Neural cell (in vitro differentiated cells): ENCODE measurements around the gene AP1S2. TPM values are rescaled to one million over a fixed set of nuclear protein-coding genes. Genes with fewer than 3 reads are reported as not detected.

Source experiments
- H2AFZ ChIP-seq: fragments of 200-600, 300-800 bp; sonication (generic), shearing (Covaris generic); 2 replicates; pipeline ENCODE4 v1.6.0; 2014; ENCODE audit warnings: low read depth, mild to moderate bottlenecking, antibody characterized with exemption, low read length, moderate library complexity
- H3F3A ChIP-seq: fragments of 200-600 bp; shearing (Covaris generic); 2 replicates; pipeline ENCODE4 v1.6.1; 2016; ENCODE audit warnings: mild to moderate bottlenecking, moderate library complexity, mixed read lengths, antibody characterized with exemption, low read length; ENCODE audit not compliant: insufficient read depth, poor library complexity, severe bottlenecking
- H3K27ac ChIP-seq: fragments of 200-600, 300-800 bp; sonication (generic), shearing (Covaris generic); 2 replicates; pipeline ENCODE4 v1.5.1; 2014; ENCODE audit warnings: mild to moderate bottlenecking, low read length, moderate library complexity
- H3K27me3 ChIP-seq: fragments of 300-800, 200-600 bp; sonication (generic), shearing (Covaris generic); 2 replicates; pipeline ENCODE4 v1.6.0; 2014; ENCODE audit warnings: mild to moderate bottlenecking, low read depth, low read length, moderate library complexity; ENCODE audit not compliant: insufficient read depth
- H3K36me3 ChIP-seq: fragments of 300-800, 200-600 bp; sonication (generic), shearing (Covaris generic); 2 replicates; pipeline ENCODE4 v1.5.1; 2014; ENCODE audit warnings: mild to moderate bottlenecking, antibody characterized with exemption, low read length, moderate library complexity; ENCODE audit not compliant: insufficient read depth
- H3K4me2 ChIP-seq: fragments of 300-800, 200-600 bp; sonication (generic), shearing (Covaris generic); 2 replicates; pipeline ENCODE4 v1.6.0; 2014; ENCODE audit warnings: mild to moderate bottlenecking, low read length
- H3K4me3 ChIP-seq: fragments of 300-800, 200-600 bp; sonication (generic), shearing (Covaris generic); 2 replicates; pipeline ENCODE4 v1.5.1; 2014; ENCODE audit warnings: mild to moderate bottlenecking, low read length, moderate library complexity
- H3K79me2 ChIP-seq: fragments of 200-600 bp; shearing (Covaris generic); replicated peaks from 2 replicates; pipeline ENCODE4 v1.6.0; 2014; ENCODE audit warnings: mild to moderate bottlenecking, low read length, moderate library complexity; ENCODE audit not compliant: insufficient read depth
- H3K9ac ChIP-seq: fragments of 300-800, 200-600 bp; sonication (generic), shearing (Covaris generic); 2 replicates; pipeline ENCODE4 v1.6.1; 2016; ENCODE audit warnings: mild to moderate bottlenecking, low read length, mixed read lengths
- H3K9me2 ChIP-seq: fragments of 200-600 bp; shearing (Covaris generic); 2 replicates; pipeline ENCODE4 v1.6.1; 2016; ENCODE audit warnings: mild to moderate bottlenecking, low read length, mixed read lengths; ENCODE audit not compliant: insufficient read depth
- H3K9me3 ChIP-seq: fragments of 200-600, 300-800 bp; sonication (generic), shearing (Covaris generic); 2 replicates; pipeline ENCODE4 v1.6.1; 2016; ENCODE audit warnings: mild to moderate bottlenecking, mixed run types, low read length, moderate library complexity, mixed read lengths
- H4K20me1 ChIP-seq: fragments of 200-600 bp; shearing (Covaris generic); 2 replicates; pipeline ENCODE4 v1.6.1; 2016; ENCODE audit warnings: mild to moderate bottlenecking, mixed run types; ENCODE audit not compliant: insufficient read depth
- CTCF ChIP-seq: fragments of 450-650 bp; IDR thresholded peaks from 2 replicates; pipeline ENCODE4 v1.5.1; 2014; ENCODE audit warnings: antibody characterized with exemption, mild to moderate bottlenecking, moderate library complexity; ENCODE audit not compliant: poor library complexity, severe bottlenecking
- EP300 ChIP-seq: fragments of 450-650 bp; conservative IDR thresholded peaks from 2 replicates; pipeline ENCODE4 v1.6.1; 2014; ENCODE audit warnings: antibody characterized with exemption, mild to moderate bottlenecking, moderate library complexity; ENCODE audit not compliant: poor library complexity, severe bottlenecking
- EZH2 ChIP-seq: fragments of 200-600, 300-800 bp; shearing (Covaris generic), sonication (generic); IDR thresholded peaks from 2 replicates; pipeline ENCODE4 v1.6.1; 2014; ENCODE audit warnings: antibody characterized with exemption, low read length, borderline replicate concordance, mild to moderate bottlenecking; ENCODE audit not compliant: insufficient read depth, poor library complexity, severe bottlenecking
- MXI1 ChIP-seq: fragments of 450-650 bp; conservative IDR thresholded peaks from 2 replicates; pipeline ENCODE4 v1.6.1; 2014; ENCODE audit warnings: antibody characterized with exemption, mild to moderate bottlenecking; ENCODE audit not compliant: poor library complexity, severe bottlenecking
- POLR2AphosphoS5 ChIP-seq: IDR thresholded peaks from 2 replicates; pipeline ENCODE4 v1.6.1; 2012
- RAD21 ChIP-seq: fragments of 450-650 bp; conservative IDR thresholded peaks from 2 replicates; pipeline ENCODE4 v1.6.1; 2014; ENCODE audit warnings: antibody characterized with exemption, mild to moderate bottlenecking, moderate library complexity
- REST ChIP-seq: IDR thresholded peaks from 2 replicates; pipeline ENCODE4 v1.6.1; 2012; ENCODE audit warnings: borderline replicate concordance
- SMC3 ChIP-seq: fragments of 450-650 bp; conservative IDR thresholded peaks from 2 replicates; pipeline ENCODE4 v1.6.1; 2014; ENCODE audit warnings: antibody characterized with exemption, mild to moderate bottlenecking, moderate library complexity; ENCODE audit not compliant: poor library complexity
- TAF1 ChIP-seq: IDR thresholded peaks from 2 replicates; pipeline ENCODE4 v1.6.1; 2012; ENCODE audit warnings: low read depth
- polyA plus RNA-seq: library from polyadenylated mRNA; depleted of rRNA; stranded (reverse); fragments of >200 nt; gene quantifications from 2 replicates; pipeline ENCODE4 v1.2.3, GENCODE V29; 2014

AP1S2 gene
- polyA plus RNA-seq, 1 donor from 2014 or later = 160 TPM

GRCh38 chrX:15864023-15864422, 9.4 kb upstream of the AP1S2 start:
- H3K27me3 ChIP-seq = no peaks in the 10 kb centered on the region
- H2AFZ ChIP-seq = no peak overlapping the region
- H3K9me2 ChIP-seq = no peaks in the 10 kb centered on the region
- no peaks in the 10 kb centered on the region for H3K36me3 ChIP-seq
- no peak overlapping the region for H3K9ac ChIP-seq
- H3K4me2 ChIP-seq = no peak overlapping the region
- H3K4me3 ChIP-seq = no peak overlapping the region
- H3K27ac ChIP-seq = no peak overlapping the region
- TF ChIP-seq CTCF (no peak), POLR2AphosphoS5 (no peak), MXI1 (no peak)
- no peaks in the 10 kb centered on the region for H3K9me3 ChIP-seq
- no peaks in the 10 kb centered on the region for H3K79me2 ChIP-seq
- no peaks in the 10 kb centered on the region for H3F3A ChIP-seq
- no peaks in the 10 kb centered on the region for H4K20me1 ChIP-seq

- H3K9ac ChIP-seq = no peak overlapping the region
- H3F3A ChIP-seq = no peaks in the 10 kb centered on the region
- H3K9me3 ChIP-seq = no peaks in the 10 kb centered on the region
- H4K20me1 ChIP-seq = no peaks in the 10 kb centered on the region
- H3K9me2 ChIP-seq = no peaks in the 10 kb centered on the region
- H3K79me2 ChIP-seq = no peaks in the 10 kb centered on the region
- no peaks in the 10 kb centered on the region for H3K27me3 ChIP-seq
- no peak overlapping the region for H3K4me2 ChIP-seq
- H3K4me3 ChIP-seq = no peak overlapping the region
- no peak overlapping the region for H3K27ac ChIP-seq
- no peak overlapping the region for H2AFZ ChIP-seq
- TF ChIP-seq POLR2AphosphoS5 (no peak), SMC3 (no peak), EZH2 (no peak), TAF1 (no peak), REST (no peak), CTCF (no peak), EP300 (no peak), MXI1 (no peak), RAD21 (no peak)
- H3K36me3 ChIP-seq = no peaks in the 10 kb centered on the region
Measured at GRCh38 chrX:15860921-15861320, 6.3 kb upstream of the AP1S2 start.
